Measurements from ENCODE around the gene CDKN2A. TPM values are rescaled to one million over a fixed set of nuclear protein-coding genes. Genes with fewer than 3 reads are reported as not detected.

Gene CDKN2A
- total RNA-seq (2021): 0.35 TPM in 1 of 2 replicates, not detected in the other
- long read RNA-seq: 0 reads

DNA sequence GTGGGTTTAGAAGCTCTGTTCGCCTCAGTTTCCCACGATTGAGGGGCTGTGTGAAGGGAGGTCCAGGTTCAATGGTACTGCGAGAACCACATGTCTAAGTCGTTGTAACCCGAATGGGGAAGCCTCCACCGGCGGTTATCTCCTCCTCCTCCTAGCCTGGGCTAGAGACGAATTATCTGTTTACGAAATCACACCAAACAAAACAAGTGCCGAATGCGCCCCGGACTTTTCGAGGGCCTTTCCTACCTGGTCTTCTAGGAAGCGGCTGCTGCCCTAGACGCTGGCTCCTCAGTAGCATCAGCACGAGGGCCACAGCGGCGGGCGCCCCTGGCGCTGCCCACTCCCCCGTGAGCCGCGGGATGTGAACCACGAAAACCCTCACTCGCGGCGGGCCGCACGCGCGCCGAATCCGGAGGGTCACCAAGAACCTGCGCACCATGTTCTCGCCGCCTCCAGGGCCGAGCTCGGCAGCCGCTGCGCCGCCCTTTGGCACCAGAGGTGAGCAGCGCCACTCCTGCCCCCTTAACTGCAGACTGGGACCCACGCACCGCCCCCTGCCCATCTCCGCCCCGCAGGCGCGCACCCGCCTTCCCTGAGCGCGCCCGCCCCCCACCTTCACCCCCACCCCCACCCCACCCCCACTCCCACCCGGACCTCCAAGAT, at the start of gene CDKN2A:
CDKN2A (minus strand) TSS at position 500 of the 663 bp plus-strand sequence.
- no peak within 1 kb of the TSS for H3K27ac Mint-ChIP-seq
- H3K9ac ChIP-seq (ENCODE audit: extremely low read depth, insufficient read length, low read length): no peak within 1 kb of the TSS
- no peaks in the 10 kb centered on the region for H3K79me2 ChIP-seq (ENCODE audit: insufficient read depth, low read length)
- no peak within 1 kb of the TSS for H3T11ph ChIP-seq (ENCODE audit: low read length)
- peaks cover 94% of the 10 kb centered on the region for H3K27me3 Mint-ChIP-seq (ENCODE audit: low read depth)
- TF ChIP-seq, protein P1, sequence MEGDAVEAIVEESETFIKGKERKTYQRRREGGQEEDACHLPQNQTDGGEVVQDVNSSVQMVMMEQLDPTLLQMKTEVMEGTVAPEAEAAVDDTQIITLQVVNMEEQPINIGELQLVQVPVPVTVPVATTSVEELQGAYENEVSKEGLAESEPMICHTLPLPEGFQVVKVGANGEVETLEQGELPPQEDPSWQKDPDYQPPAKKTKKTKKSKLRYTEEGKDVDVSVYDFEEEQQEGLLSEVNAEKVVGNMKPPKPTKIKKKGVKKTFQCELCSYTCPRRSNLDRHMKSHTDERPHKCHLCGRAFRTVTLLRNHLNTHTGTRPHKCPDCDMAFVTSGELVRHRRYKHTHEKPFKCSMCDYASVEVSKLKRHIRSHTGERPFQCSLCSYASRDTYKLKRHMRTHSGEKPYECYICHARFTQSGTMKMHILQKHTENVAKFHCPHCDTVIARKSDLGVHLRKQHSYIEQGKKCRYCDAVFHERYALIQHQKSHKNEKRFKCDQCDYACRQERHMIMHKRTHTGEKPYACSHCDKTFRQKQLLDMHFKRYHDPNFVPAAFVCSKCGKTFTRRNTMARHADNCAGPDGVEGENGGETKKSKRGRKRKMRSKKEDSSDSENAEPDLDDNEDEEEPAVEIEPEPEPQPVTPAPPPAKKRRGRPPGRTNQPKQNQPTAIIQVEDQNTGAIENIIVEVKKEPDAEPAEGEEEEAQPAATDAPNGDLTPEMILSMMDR (conservative IDR thresholded peaks at IDR 0.05): no peak
- no peak within 1 kb of the TSS for H3K23ac ChIP-seq (ENCODE audit: insufficient read length, low read depth, low read length)
- H3K27me3 ChIP-seq (ENCODE audit: insufficient read depth, low read length): peaks cover 47% of the 10 kb centered on the region; the same call in 1 of the 2 replicates
- no peak within 1 kb of the TSS for H4K8ac ChIP-seq (replicated peaks; ENCODE audit: insufficient read length, low read depth, low read length)
- H3K56ac ChIP-seq (ENCODE audit: insufficient read length, low read depth, low read length): no peak within 1 kb of the TSS
- no peaks in the 10 kb centered on the region for H3K79me1 ChIP-seq (ENCODE audit: insufficient read depth, low read depth, low read length, poor library complexity, severe bottlenecking)
- no CpG with 5 or more reads among the region's 53 CpGs for WGBS (ENCODE audit: extremely low coverage, insufficient read length, low lambda C conversion rate)
- H2AFZ ChIP-seq (ENCODE audit: low read length): no peak within 1 kb of the TSS
- no peak within 1 kb of the TSS for H2BK5ac ChIP-seq (ENCODE audit: insufficient read length, low read length)
- peak within 1 kb of the TSS; percentile 87 for H3K4me2 ChIP-seq (ENCODE audit: insufficient read depth, insufficient read length, low read length)
- H2AK5ac ChIP-seq (ENCODE audit: insufficient read length, low read length): no peak within 1 kb of the TSS
- H2BK15ac ChIP-seq (ENCODE audit: low read depth, low read length): no peak within 1 kb of the TSS
- H3K4me3 Mint-ChIP-seq: peak within 1 kb of the TSS; percentile 67 to 82
- H3K4ac ChIP-seq (ENCODE audit: low read depth, low read length): no peak within 1 kb of the TSS
- no peak within 1 kb of the TSS for H4K5ac ChIP-seq (ENCODE audit: insufficient read length, low read depth, low read length)
- peaks cover 4% of the 10 kb centered on the region; the same call in 1 of the 2 replicates for H3K4me1 ChIP-seq (ENCODE audit: insufficient read depth, low read length)
- no peak within 1 kb of the TSS for H2BK20ac ChIP-seq (ENCODE audit: low read depth, low read length, poor library complexity, severe bottlenecking)
- peak; percentile 60 for DNase-seq
- no peak within 1 kb of the TSS for H2BK12ac ChIP-seq (ENCODE audit: insufficient read length, low read depth, low read length)
- peaks cover 4% of the 10 kb centered on the region for H4K20me1 ChIP-seq (ENCODE audit: control insufficient read depth, insufficient read depth, insufficient read length)
- no peak within 1 kb of the TSS for H3K18ac ChIP-seq (ENCODE audit: insufficient read length, low read depth, low read length)
- H3K23me2 ChIP-seq (ENCODE audit: insufficient read length, low read depth, low read length, poor library complexity, severe bottlenecking): peaks cover 23% of the 10 kb centered on the region
- no peak within 1 kb of the TSS for H4K91ac ChIP-seq (ENCODE audit: insufficient read length, low read depth, low read length)
- no peaks in the 10 kb centered on the region for H3K36me3 Mint-ChIP-seq (ENCODE audit: insufficient read depth in 1 of 3, low read depth in 3 of 3)
- peaks cover 35 to 55% of the 10 kb centered on the region in 2 experiments for H3K4me1 Mint-ChIP-seq
- H3K9me3 Mint-ChIP-seq: no peaks in the 10 kb centered on the region; a peak in 1 of 5 replicates
- H3K9me3 ChIP-seq (ENCODE audit: control insufficient read depth, low read depth, low read length): no peaks in the 10 kb centered on the region
- H3K27ac ChIP-seq (ENCODE audit: insufficient read length, low read depth, low read length): no peak within 1 kb of the TSS
- H2BK120ac ChIP-seq (ENCODE audit: low read depth, low read length, poor library complexity, severe bottlenecking): no peak within 1 kb of the TSS
- no peak within 1 kb of the TSS for H3K14ac ChIP-seq (ENCODE audit: insufficient read depth, low read length)

All from H9 (cell line).